Adrenal gland (tissue), 12 donors: ENCODE measurements around the gene USP7. TPM values are rescaled to one million over a fixed set of nuclear protein-coding genes. Genes with fewer than 3 reads are reported as not detected.

Experiments used
- DNase-seq, 7 donors: peaks; one replicate each; pipeline ENCODE4 v3.0.0-alpha.2; 2019 to 2020
- H3K27ac ChIP-seq, 5 donors: fragments of 200-600 bp; sonication (generic) in 4 of 5; 1 replicate in 3 of 5; 2 replicates in 2 of 5; pipeline versions ENCODE4 v1.5.1 to v1.8.0; 2016 to 2020; ENCODE audit warnings: mild to moderate bottlenecking in 1 of 5
- H3K27me3 ChIP-seq: fragments of 200-600 bp; 2 replicates; pipeline ENCODE4 v1.8.0; 2021
- H3K36me3 ChIP-seq, 2 donors: fragments of 200-600 bp; replicated peaks in 1 of 2; 1 replicate in 1 of 2; 2 replicates in 1 of 2; pipeline versions ENCODE4 v1.5.1 to v1.8.0; 2018 to 2022
- H3K4me1 ChIP-seq, 2 donors: fragments of 200-600 bp; replicated peaks in 1 of 2; 1 replicate in 1 of 2; 2 replicates in 1 of 2; pipeline versions ENCODE4 v1.5.1 to v1.8.0; 2018 to 2021
- H3K4me3 ChIP-seq, 4 donors: fragments of 200-600 bp; sonication (generic) in 3 of 4; one replicate each; pipeline ENCODE4 v1.5.1; 2016 to 2018
- H3K9me3 ChIP-seq, 3 donors: fragments of 200-600 bp; sonication (generic) in 1 of 3; replicated peaks in 1 of 3; 1 replicate in 2 of 3; 2 replicates in 1 of 3; pipeline versions ENCODE4 v1.5.1 to v1.8.0; 2016 to 2021
- CTCF ChIP-seq, 6 experiments: fragments of 450-650 bp in 4 of 6; fragments of 200-600 bp in 2 of 6; sonication (generic) in 1 of 6; IDR thresholded peaks; 1 replicate in 5 of 6; 2 replicates in 1 of 6; pipeline versions ENCODE4 v1.5.1 to v1.8.0; 2016 to 2021; ENCODE audit warnings: antibody characterized with exemption in 6 of 6, mild to moderate bottlenecking in 2 of 6, moderate library complexity in 1 of 6
- POLR2A ChIP-seq, 2 donors: fragments of 450-650 bp; IDR thresholded peaks; one replicate each; pipeline ENCODE4 v1.6.1; 2017; ENCODE audit warnings: antibody characterized with exemption in 2 of 2, mild to moderate bottlenecking in 2 of 2, moderate library complexity in 1 of 2
- WGBS, 4 donors: extraction: QIAGEN DNeasy Blood & Tissue Kit in 2 of 4; methylation state at CpG; one replicate each; pipeline versions ENCODE4 v1.1.5 to v1.1.7; 2013 to 2017; 5-methylcytosine and 5-hydroxymethylcytosine counted together
- intact Hi-C, 2 donors: fragments of 100-400 bp; cut with DNase I; formaldehyde crosslinking; loops; one replicate each; pipeline versions ENCODE4 v1.14.1 to v1.15.0; 2022 to 2023
- polyA plus RNA-seq, 3 donors: library from polyadenylated mRNA; stranded (reverse); fragments of 200-250 nt in 2 of 3; fragments of 350-450 nt in 1 of 3; fragmentation: Illumina TruSeq in 1 of 3; extraction: RNeasy Lipid Tissue Mini Kit (QIAGEN cat#74804) in 1 of 3; gene quantifications; one replicate each; pipeline ENCODE4 v1.2.3, GENCODE V29; 2013 to 2014
- total RNA-seq, 9 donors: library from RNA; depleted of rRNA in 4 of 9; stranded (reverse); fragments of >200 nt in 4 of 9; fragments of 120-200 nt in 1 of 9; fragmentation: NEBNext Ultra II Directional in 1 of 9; extraction: Animal tissue kit (Norgen Biotek cat#: 25700) in 1 of 9; gene quantifications; one replicate each; pipeline versions ENCODE4 v1.1.0 to v1.2.4, GENCODE V29; 2013 to 2023
- donor health status: healthy with polysubstance abuse.
- donor health status: Bipolar disorder and iron deficiency.
- donor health status: DM: yes; HTN: yes; CAD: no.
- donor health status: DM: no; HTN: no; CAD: no.
- donor health status: DM: no; HTN: no; CAD: no.
- donor health status: DM: yes; HTN: yes; CAD: no.

Gene USP7
- total and polyA plus RNA-seq, 12 donors: 23.7 to 121 (median 68.2) TPM

GRCh38 chr16:8865145-8865882 lies 98.4 kb downstream of the USP7 start:
- Histone ChIP-seq H3K27me3 (no peaks in the 10 kb centered on the region), H3K4me1 (peaks cover 67 to 68% of the 10 kb centered on the region in 2 donors), H3K27ac (peak overlapping the region; percentile 77 to 91 (median 83)), H3K9me3 (no peaks in the 10 kb centered on the region), H3K4me3 (peak overlapping the region in 1 of 4 donors; percentile 38), H3K36me3 (no peaks in the 10 kb centered on the region)
- TF ChIP-seq POLR2A (IDR thresholded peaks at IDR 0.05) (no peak), CTCF (IDR thresholded peaks at IDR 0.05) (no peak)
- no peak for DNase-seq
- 75 to 91% (median 86%) methylated on average over 11 to 14 of the region's 14 CpGs for WGBS, 4 donors
- intact Hi-C loops: no loop called here

GRCh38 chr16:8864480-8865110 lies 99.1 kb downstream of the USP7 start:
- 32 to 65% (median 39%) methylated on average over 6 to 13 of the region's 13 CpGs for WGBS, 4 donors
- TF ChIP-seq POLR2A (IDR thresholded peaks at IDR 0.05): no peak
- no peak for TF ChIP-seq CTCF (IDR thresholded peaks at IDR 0.05)
- peaks cover 74 to 75% of the 10 kb centered on the region in 2 donors for H3K4me1 ChIP-seq
- intact Hi-C loops: no loop called here
- H3K4me3 ChIP-seq: peak overlapping the region in 1 of 4 donors; percentile 38
- H3K27ac ChIP-seq: peak overlapping the region in 4 of 5 donors; percentile 77 to 91 (median 86)
- H3K27me3 ChIP-seq: no peaks in the 10 kb centered on the region
- peak in 1 of 7 donors; percentile 42 for DNase-seq
- no peaks in the 10 kb centered on the region for H3K36me3 ChIP-seq
- no peaks in the 10 kb centered on the region for H3K9me3 ChIP-seq

GRCh38 chr16:8863594-8864424 lies 99.9 kb downstream of the USP7 start:
- TF ChIP-seq POLR2A (IDR thresholded peaks at IDR 0.05) (peak in 1 of 2 donors; percentile 72), CTCF (IDR thresholded peaks at IDR 0.05) (peak in 2 of 6 experiments; percentile 20 to 33)
- Histone ChIP-seq H3K27me3 (no peaks in the 10 kb centered on the region), H3K4me1 (peaks cover 80 to 82% of the 10 kb centered on the region in 2 donors), H3K36me3 (peaks cover 0 to 7% of the 10 kb centered on the region in 2 donors), H3K4me3 (peak overlapping the region in 1 of 4 donors; percentile 38), H3K9me3 (no peaks in the 10 kb centered on the region), H3K27ac (peak overlapping the region in 4 of 5 donors; percentile 79 to 91 (median 86))
- WGBS, 4 donors: 41 to 57% (median 44%) methylated on average over 6 to 17 of the region's 17 CpGs
- intact Hi-C loops: no loop called here
- DNase-seq: peak; percentile 83 to 97 (median 96)
